Mucosa of descending colon (tissue), 3 donors: Measurements from ENCODE around the gene BAIAP2L2. TPM values are rescaled to one million over a fixed set of nuclear protein-coding genes. Genes with fewer than 3 reads are reported as not detected.
A peak's percentile ranks its signal among the peaks of the same experiment; 100 is the strongest.

ENCODE experiments used
- ATAC-seq: fragments of 200-7000 bp; cut with Tn5 transposase; one replicate; pipeline ENCODE4 v1.9.1; 2020; ENCODE audit warnings: mild to moderate bottlenecking, moderate library complexity
- DNase-seq, 3 donors: peaks; one replicate each; pipeline ENCODE4 v3.0.0-alpha.2; 2020
- H3K36me3 ChIP-seq: fragments of 200-600 bp; one replicate; pipeline ENCODE4 v1.8.0; 2021; ENCODE audit warnings: low read depth, mild to moderate bottlenecking
- H3K4me1 ChIP-seq: fragments of 200-600 bp; one replicate; pipeline ENCODE4 v1.8.0; 2021; ENCODE audit warnings: low read depth, mild to moderate bottlenecking
- H3K4me3 ChIP-seq: fragments of 200-600 bp; one replicate; pipeline ENCODE4 v1.8.0; 2021; ENCODE audit warnings: mild to moderate bottlenecking
- H3K9me3 ChIP-seq: fragments of 200-600 bp; one replicate; pipeline ENCODE4 v1.8.0; 2021; ENCODE audit warnings: mild to moderate bottlenecking
- intact Hi-C, 2 donors: fragments of 100-400 bp; cut with DNase I in 1 of 2; cut with micrococcal nuclease in 1 of 2; formaldehyde crosslinking; loops; one replicate each; pipeline versions ENCODE4 v1.11.0 to v1.11.1; 2022; cut with DNase I, micrococcal nuclease
- total RNA-seq, 3 donors: library from RNA; stranded (reverse); fragmentation: NEBNext Ultra II Directional in 2 of 3; extraction: Animal tissue kit (Norgen Biotek cat#: 25700) in 2 of 3; gene quantifications; one replicate each; pipeline versions ENCODE4 v1.2.1 to v1.2.4, GENCODE V29; 2021 to 2023
- TF ChIP-seq, protein P1 (sequence below): fragments of 200-600 bp; IDR thresholded peaks from one replicate; pipeline ENCODE4 v1.8.0; 2022; ENCODE audit warnings: antibody characterized with exemption, mild to moderate bottlenecking
- donor health status: DM: no; HTN: no; CAD: no; lungs with moderate emphysema.
- donor health status: DM: no; HTN: no; CAD: no.
- donor health status: DM: no; HTN: yes; CAD: no.

Gene BAIAP2L2
- total RNA-seq, 3 donors from 2014 or later: 33.9 to 92.3 (median 63.7) TPM

- Histone ChIP-seq H3K4me3 (no peak overlapping the region), H3K36me3 (no peaks in the 10 kb centered on the region), H3K4me1 (peaks cover 7% of the 10 kb centered on the region), H3K9me3 (no peaks in the 10 kb centered on the region)
- intact Hi-C loops: no loop called here
- ATAC-seq (no peak), DNase-seq (peak in 2 of 3 donors; percentile 20 to 45)
- TF ChIP-seq, protein P1, sequence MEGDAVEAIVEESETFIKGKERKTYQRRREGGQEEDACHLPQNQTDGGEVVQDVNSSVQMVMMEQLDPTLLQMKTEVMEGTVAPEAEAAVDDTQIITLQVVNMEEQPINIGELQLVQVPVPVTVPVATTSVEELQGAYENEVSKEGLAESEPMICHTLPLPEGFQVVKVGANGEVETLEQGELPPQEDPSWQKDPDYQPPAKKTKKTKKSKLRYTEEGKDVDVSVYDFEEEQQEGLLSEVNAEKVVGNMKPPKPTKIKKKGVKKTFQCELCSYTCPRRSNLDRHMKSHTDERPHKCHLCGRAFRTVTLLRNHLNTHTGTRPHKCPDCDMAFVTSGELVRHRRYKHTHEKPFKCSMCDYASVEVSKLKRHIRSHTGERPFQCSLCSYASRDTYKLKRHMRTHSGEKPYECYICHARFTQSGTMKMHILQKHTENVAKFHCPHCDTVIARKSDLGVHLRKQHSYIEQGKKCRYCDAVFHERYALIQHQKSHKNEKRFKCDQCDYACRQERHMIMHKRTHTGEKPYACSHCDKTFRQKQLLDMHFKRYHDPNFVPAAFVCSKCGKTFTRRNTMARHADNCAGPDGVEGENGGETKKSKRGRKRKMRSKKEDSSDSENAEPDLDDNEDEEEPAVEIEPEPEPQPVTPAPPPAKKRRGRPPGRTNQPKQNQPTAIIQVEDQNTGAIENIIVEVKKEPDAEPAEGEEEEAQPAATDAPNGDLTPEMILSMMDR: no peak
These were observed 23.5 kb downstream of the BAIAP2L2 start for GRCh38 chr22:38086942-38087341.

DNA sequence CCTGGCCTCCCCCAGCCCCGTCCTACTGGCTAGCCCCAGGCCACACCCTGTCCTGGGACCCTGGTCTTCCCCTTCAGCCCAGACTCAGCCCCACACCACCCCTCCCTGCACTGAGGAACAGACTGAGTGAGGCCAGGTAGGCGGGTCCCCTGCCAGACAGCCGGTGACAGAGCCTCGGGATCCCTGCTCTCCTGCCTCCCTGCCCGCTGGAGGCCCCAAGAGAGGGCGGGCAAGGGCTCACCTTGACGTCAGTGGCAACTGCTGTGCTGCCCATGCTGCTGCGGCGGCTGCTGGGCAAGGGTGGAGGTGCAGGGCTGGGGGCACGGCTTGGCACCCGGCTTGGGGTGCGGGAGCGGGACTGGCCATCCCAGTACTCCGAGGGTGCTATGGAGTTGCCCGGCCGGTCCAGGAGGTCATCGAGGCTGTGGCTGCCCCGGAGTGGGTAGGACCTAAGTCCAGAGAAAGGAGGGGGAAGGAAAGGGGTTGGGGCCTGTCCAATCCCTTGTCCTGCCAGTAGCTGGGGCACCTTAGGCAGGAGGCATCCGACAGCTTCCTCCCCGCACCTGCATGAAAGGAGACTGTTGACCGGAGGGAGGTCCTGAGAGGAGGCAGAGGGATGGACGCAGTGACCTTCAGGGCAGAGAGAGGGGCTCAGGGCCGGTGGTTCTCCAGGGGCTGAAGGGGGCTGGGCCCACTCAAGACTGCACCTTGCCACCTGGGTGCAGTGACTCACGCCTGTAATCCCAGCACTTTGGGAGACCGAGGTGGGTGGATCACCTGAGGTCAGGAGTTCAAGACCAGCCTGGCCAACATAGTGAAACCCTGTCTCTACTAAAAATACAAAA, 24.3 kb downstream of the BAIAP2L2 start:
- no peak overlapping the region for H3K4me3 ChIP-seq
- intact Hi-C loops: no loop called here
- H3K36me3 ChIP-seq: no peaks in the 10 kb centered on the region
- DNase-seq: peak in 1 of 3 donors; percentile 40
- TF ChIP-seq, protein P1: no peak
- H3K4me1 ChIP-seq: peaks cover 13% of the 10 kb centered on the region
- ATAC-seq: no peak
- H3K9me3 ChIP-seq: no peaks in the 10 kb centered on the region

- intact Hi-C loops: no loop called here
- TF ChIP-seq, protein P1: no peak
- peak in 1 of 3 donors; percentile 28 for DNase-seq
- Histone ChIP-seq H3K4me3 (no peak overlapping the region), H3K4me1 (peaks cover 20% of the 10 kb centered on the region), H3K36me3 (no peaks in the 10 kb centered on the region), H3K9me3 (no peaks in the 10 kb centered on the region)
- no peak for ATAC-seq
These were observed 25.0 kb downstream of the BAIAP2L2 start for GRCh38 chr22:38085501-38085900.

GRCh38 chr22:38085056-38085455, 25.4 kb downstream of the BAIAP2L2 start:
- no peaks in the 10 kb centered on the region for H3K9me3 ChIP-seq
- DNase-seq: peak in 1 of 3 donors; percentile 39
- TF ChIP-seq, protein P1: no peak
- intact Hi-C loops: no loop called here
- no peaks in the 10 kb centered on the region for H3K36me3 ChIP-seq
- no peak overlapping the region for H3K4me3 ChIP-seq
- H3K4me1 ChIP-seq: peaks cover 20% of the 10 kb centered on the region
- ATAC-seq: no peak

GRCh38 chr22:38083931-38084631, 26.4 kb downstream of the BAIAP2L2 start, which contains the start of gene SLC16A8:
Gene SLC16A8 (minus strand): TSS chr22:38084184. CDS start chr22:38082873, 1,311 bp downstream.
- TF ChIP-seq, protein P1: no peak
- Histone ChIP-seq H3K9me3 (no peaks in the 10 kb centered on the region), H3K36me3 (no peaks in the 10 kb centered on the region), H3K4me3 (no peak within 1 kb of the TSS), H3K4me1 (peaks cover 20% of the 10 kb centered on the region)
- ATAC-seq (no peak), DNase-seq (peak in 1 of 3 donors; percentile 40)
- intact Hi-C loops: no loop called here
